VCaP (cell line): ENCODE measurements around the gene SOX11.

ENCODE experiments used
- H3K27ac ChIP-seq: fragments of 450-650 bp; 2 replicates; pipeline ENCODE4 v1.5.1; 2017
- CTCF ChIP-seq: fragments of 450-650 bp; conservative IDR thresholded peaks from 2 replicates; pipeline ENCODE4 v1.5.1; 2017; ENCODE audit warnings: mild to moderate bottlenecking, moderate library complexity

The SOX11 gene

GRCh38 chr2:5686068-5686467 lies 6.1 kb upstream of the SOX11 start:
- no peak for TF ChIP-seq CTCF

GRCh38 chr2:5686536-5686935 lies 5.6 kb upstream of the SOX11 start:
- no peak for TF ChIP-seq CTCF
- H3K27ac ChIP-seq = no peak overlapping the region

More at GRCh38 chr2:5686068-5686467, 6.1 kb upstream of the SOX11 start:
- H3K27ac ChIP-seq = no peak overlapping the region

GRCh38 chr2:5689750-5690149 lies 2.4 kb upstream of the SOX11 start:
- TF ChIP-seq CTCF = no peak
- no peak overlapping the region for H3K27ac ChIP-seq

- no peak for TF ChIP-seq CTCF
- no peak overlapping the region for H3K27ac ChIP-seq
These were observed 1.9 kb upstream of the SOX11 start for GRCh38 chr2:5690286-5690685.

GRCh38 chr2:5690718-5691220 lies 1.4 kb upstream of the SOX11 start:
- TF ChIP-seq CTCF = no peak
- H3K27ac ChIP-seq = no peak overlapping the region

- H3K27ac ChIP-seq = peak overlapping the region; percentile 9; the same call in 1 of the 2 replicates
- TF ChIP-seq CTCF = peak; percentile 50
These were observed 781 bp upstream of the SOX11 start for GRCh38 chr2:5691221-5691984.

- no peak overlapping the region for H3K27ac ChIP-seq
- TF ChIP-seq CTCF = no peak
These were observed 540 bp downstream of the SOX11 start for GRCh38 chr2:5692561-5693286.
